Neural progenitor cell (in vitro differentiated cells): ENCODE data around the gene HEY2. TPM values are rescaled to one million over a fixed set of nuclear protein-coding genes. Genes with fewer than 3 reads are reported as not detected.

Experiments used
- DNase-seq: peaks from one replicate; pipeline ENCODE4 v3.0.0-alpha.2; 2016; ENCODE audit warnings: low spot score
- H2AFZ ChIP-seq: fragments of 200-600 bp; sonication (generic); replicated peaks from 2 replicates; pipeline ENCODE4 v1.6.1; 2016; ENCODE audit warnings: antibody characterized with exemption
- H3F3A ChIP-seq: fragments of 200-600 bp; sonication (generic); 2 replicates; pipeline ENCODE4 v1.6.1; 2016; ENCODE audit warnings: antibody characterized with exemption, low read depth
- H3K27ac ChIP-seq: fragments of 200-600 bp; sonication (generic); 2 replicates; pipeline ENCODE4 v1.5.1; 2016; ENCODE audit warnings: mild to moderate bottlenecking
- H3K27me3 ChIP-seq: fragments of 200-600 bp; sonication (generic); 2 replicates; pipeline ENCODE4 v1.6.1; 2016; ENCODE audit warnings: mild to moderate bottlenecking, moderate library complexity
- H3K36me3 ChIP-seq: fragments of 200-600 bp; sonication (generic); 2 replicates; pipeline ENCODE4 v1.5.1; 2016
- H3K4me1 ChIP-seq: fragments of 200-600 bp; sonication (generic); 2 replicates; pipeline ENCODE4 v1.6.1; 2016; ENCODE audit warnings: mixed run types
- H3K4me2 ChIP-seq: fragments of 200-600 bp; sonication (generic); 2 replicates; pipeline ENCODE4 v1.6.1; 2016
- H3K4me3 ChIP-seq: fragments of 200-600 bp; sonication (generic); 2 replicates; pipeline ENCODE4 v1.5.1; 2016
- H3K79me2 ChIP-seq: fragments of 200-600 bp; sonication (generic); 2 replicates; pipeline ENCODE4 v1.6.1; 2016; ENCODE audit warnings: low read depth
- H3K9ac ChIP-seq: fragments of 200-600 bp; sonication (generic); 2 replicates; pipeline ENCODE4 v1.6.1; 2016
- H3K9me3 ChIP-seq: fragments of 200-600 bp; sonication (generic); 2 replicates; pipeline ENCODE4 v1.5.1; 2016; ENCODE audit warnings: low read depth
- H4K20me1 ChIP-seq: fragments of 200-600 bp; sonication (generic); 2 replicates; pipeline ENCODE4 v1.6.1; 2016; ENCODE audit warnings: low read depth
- H3K27ac Mint-ChIP-seq: 3 replicates; pipeline ENCODE4 v1.8.0; 2021; ENCODE audit warnings: mixed read lengths
- H3K27me3 Mint-ChIP-seq: 2 replicates; pipeline ENCODE4 v1.8.0; 2022; ENCODE audit warnings: low read depth, mild to moderate bottlenecking, inconsistent platforms, moderate library complexity, mixed read lengths; ENCODE audit not compliant: insufficient read depth
- H3K36me3 Mint-ChIP-seq: 3 replicates; pipeline ENCODE4 v1.8.0; 2021; ENCODE audit warnings: mixed read lengths
- H3K4me1 Mint-ChIP-seq: 3 replicates; pipeline ENCODE4 v1.8.0; 2021; ENCODE audit warnings: mixed read lengths
- H3K4me3 Mint-ChIP-seq: 3 replicates; pipeline ENCODE4 v1.8.0; 2021; ENCODE audit warnings: mild to moderate bottlenecking, moderate library complexity, mixed read lengths
- H3K9me3 Mint-ChIP-seq: 3 replicates; pipeline ENCODE4 v1.8.0; 2020; ENCODE audit warnings: mixed read lengths
- CTCF ChIP-seq: fragments of 200-600 bp; sonication (generic); IDR thresholded peaks from 2 replicates; pipeline ENCODE4 v1.5.1; 2017; ENCODE audit warnings: antibody characterized with exemption, mild to moderate bottlenecking
- EZH2 ChIP-seq: fragments of 200-600 bp; sonication (generic); IDR thresholded peaks from 2 replicates; pipeline ENCODE4 v1.6.1; 2017; ENCODE audit warnings: antibody characterized with exemption, mild to moderate bottlenecking, moderate library complexity
- EZH2phosphoT487 ChIP-seq: fragments of 200-600 bp; sonication (generic); IDR thresholded peaks from 2 replicates; pipeline ENCODE4 v1.6.1; 2017; ENCODE audit warnings: antibody characterized with exemption
- total RNA-seq: library from RNA; depleted of rRNA; stranded (reverse); fragments of >200 nt; gene quantifications from 2 replicates; pipeline ENCODE4 v1.2.3, GENCODE V29; 2015; ENCODE audit warnings: low replicate concordance

Gene HEY2
- total RNA-seq, 1 donor from 2014 or later = 1.1 TPM

- TF ChIP-seq CTCF = no peak
- no peak for TF ChIP-seq EZH2
- no peak for TF ChIP-seq EZH2phosphoT487
- Histone ChIP-seq H3K4me2 (no peak overlapping the region), H3K4me3 (no peak overlapping the region), H3K9ac (no peak overlapping the region), H3F3A (no peaks in the 10 kb centered on the region), H4K20me1 (no peaks in the 10 kb centered on the region), H3K27ac (no peak overlapping the region), H3K27me3 (no peaks in the 10 kb centered on the region), H2AFZ (no peak overlapping the region), H3K9me3 (no peaks in the 10 kb centered on the region), H3K4me1 (no peaks in the 10 kb centered on the region), H3K79me2 (no peaks in the 10 kb centered on the region), H3K36me3 (no peaks in the 10 kb centered on the region)
- Mint-ChIP-seq H3K4me3 (no peak overlapping the region), H3K36me3 (no peaks in the 10 kb centered on the region), H3K4me1 (no peaks in the 10 kb centered on the region), H3K9me3 (no peaks in the 10 kb centered on the region), H3K27ac (no peak overlapping the region), H3K27me3 (no peaks in the 10 kb centered on the region)
- no peak for DNase-seq
These were observed 47.9 kb downstream of the HEY2 start for GRCh38 chr6:125797120-125797885.

GRCh38 chr6:125797886-125798444 lies 48.5 kb downstream of the HEY2 start:
- no peak overlapping the region for H3K9ac ChIP-seq
- no peaks in the 10 kb centered on the region for H3K27me3 Mint-ChIP-seq
- H3K79me2 ChIP-seq = no peaks in the 10 kb centered on the region
- H3K27me3 ChIP-seq = no peaks in the 10 kb centered on the region
- H3K27ac ChIP-seq = no peak overlapping the region
- no peak overlapping the region for H3K4me2 ChIP-seq
- no peak overlapping the region for H3K4me3 ChIP-seq
- H3K9me3 ChIP-seq = no peaks in the 10 kb centered on the region
- H3K4me1 ChIP-seq = no peaks in the 10 kb centered on the region
- no peak overlapping the region for H2AFZ ChIP-seq
- H3F3A ChIP-seq = no peaks in the 10 kb centered on the region
- no peak overlapping the region for H3K4me3 Mint-ChIP-seq
- TF ChIP-seq CTCF = no peak
- no peak for TF ChIP-seq EZH2phosphoT487
- no peak for TF ChIP-seq EZH2
- no peaks in the 10 kb centered on the region for H3K9me3 Mint-ChIP-seq
- no peaks in the 10 kb centered on the region for H3K36me3 ChIP-seq
- no peaks in the 10 kb centered on the region for H3K4me1 Mint-ChIP-seq
- no peaks in the 10 kb centered on the region for H4K20me1 ChIP-seq
- no peak for DNase-seq
- H3K27ac Mint-ChIP-seq = no peak overlapping the region
- no peaks in the 10 kb centered on the region for H3K36me3 Mint-ChIP-seq

GRCh38 chr6:125798734-125799508 lies 49.5 kb downstream of the HEY2 start:
- H4K20me1 ChIP-seq = no peaks in the 10 kb centered on the region
- Mint-ChIP-seq H3K4me1 (no peaks in the 10 kb centered on the region), H3K27ac (no peak overlapping the region), H3K36me3 (no peaks in the 10 kb centered on the region), H3K4me3 (no peak overlapping the region), H3K27me3 (no peaks in the 10 kb centered on the region), H3K9me3 (no peaks in the 10 kb centered on the region)
- TF ChIP-seq EZH2phosphoT487 = no peak
- TF ChIP-seq EZH2 = no peak
- TF ChIP-seq CTCF = no peak
- no peaks in the 10 kb centered on the region for H3K27me3 ChIP-seq
- H3K4me1 ChIP-seq = no peaks in the 10 kb centered on the region
- H3K79me2 ChIP-seq = no peaks in the 10 kb centered on the region
- H2AFZ ChIP-seq = no peak overlapping the region
- no peak overlapping the region for H3K4me3 ChIP-seq
- H3K9ac ChIP-seq = no peak overlapping the region
- no peak for DNase-seq
- no peaks in the 10 kb centered on the region for H3F3A ChIP-seq
- H3K9me3 ChIP-seq = no peaks in the 10 kb centered on the region
- no peak overlapping the region for H3K4me2 ChIP-seq
- H3K27ac ChIP-seq = no peak overlapping the region
- no peaks in the 10 kb centered on the region for H3K36me3 ChIP-seq
